NCI-H526 (cell line): Measurements from ENCODE around the gene CA11.
A peak's percentile ranks its signal among the peaks of the same experiment; 100 is the strongest.
"Not testable (repeated sequence)": the region's sequence is repeated elsewhere in the genome, so short reads cannot be mapped to it uniquely, and the experiment has no call there.

Experiments
- DNase-seq, 2 experiments: peaks; one replicate each; lab custom pipeline; 2025; lab: John Stamatoyannopoulos, UW

CA11 gene

DNA sequence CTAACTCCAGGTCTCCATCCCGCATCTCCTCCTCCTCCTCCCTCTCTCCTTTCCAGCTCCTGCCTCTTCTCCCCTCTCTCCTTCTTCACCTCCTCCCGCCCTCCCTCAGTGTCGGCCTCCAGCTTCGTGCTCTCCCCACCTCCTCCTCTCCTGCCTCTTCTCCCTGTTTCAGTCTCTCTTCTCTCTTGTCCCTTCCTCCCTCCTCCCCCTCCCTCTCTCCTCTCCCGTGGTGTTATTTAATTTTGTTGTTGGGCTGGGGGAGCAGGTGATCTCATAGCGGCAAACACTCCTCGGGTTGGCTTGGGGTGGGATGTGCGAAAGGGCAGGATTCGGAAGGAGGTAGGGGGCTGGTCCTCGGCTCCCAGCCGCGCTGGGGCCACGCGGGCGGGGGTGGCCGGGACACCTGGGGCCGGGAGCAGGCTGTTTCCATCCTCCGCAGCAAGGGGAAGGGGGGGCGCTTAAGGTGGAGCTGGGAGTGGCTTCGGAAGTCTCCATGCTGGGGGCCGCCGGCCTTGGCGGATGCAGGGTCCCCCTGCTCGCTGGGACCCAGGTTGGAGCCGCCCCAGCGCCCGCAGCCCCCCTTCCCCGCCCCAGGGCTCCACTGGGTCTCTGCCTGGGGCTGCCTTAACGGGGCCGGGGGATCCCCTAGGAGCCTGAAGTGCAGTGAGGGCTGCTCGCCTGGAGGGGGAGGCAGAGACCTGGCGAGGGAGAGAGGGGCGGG is at the start of gene CA11:
TSS of gene CA11 (minus strand) at position 187 of the 721 bp plus-strand sequence. CDS start 555 bp downstream, outside the sequence.
- peak; percentile 41 to 93 for DNase-seq

DNA sequence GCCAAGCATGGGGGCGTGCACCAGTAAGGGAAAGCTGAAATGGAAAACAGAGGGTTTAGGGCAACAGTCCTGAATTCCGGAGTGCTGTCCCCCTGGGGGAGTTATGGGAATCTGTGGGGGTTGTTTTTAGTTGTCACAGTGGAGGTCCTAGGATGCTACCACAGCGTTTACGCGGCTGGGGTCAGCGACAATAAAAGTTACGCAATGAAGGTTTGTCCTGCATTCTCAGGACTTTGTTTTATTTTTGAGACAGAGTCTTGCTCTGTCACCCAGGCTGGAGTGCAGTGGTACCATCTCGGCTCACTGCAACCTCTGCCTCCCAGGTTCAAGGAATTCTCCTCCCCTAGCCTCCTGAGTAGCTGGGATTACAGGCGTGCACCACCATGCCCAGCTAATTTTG is 47.6 kb upstream of the CA11 start:
- not testable (repeated sequence) for DNase-seq

DNA sequence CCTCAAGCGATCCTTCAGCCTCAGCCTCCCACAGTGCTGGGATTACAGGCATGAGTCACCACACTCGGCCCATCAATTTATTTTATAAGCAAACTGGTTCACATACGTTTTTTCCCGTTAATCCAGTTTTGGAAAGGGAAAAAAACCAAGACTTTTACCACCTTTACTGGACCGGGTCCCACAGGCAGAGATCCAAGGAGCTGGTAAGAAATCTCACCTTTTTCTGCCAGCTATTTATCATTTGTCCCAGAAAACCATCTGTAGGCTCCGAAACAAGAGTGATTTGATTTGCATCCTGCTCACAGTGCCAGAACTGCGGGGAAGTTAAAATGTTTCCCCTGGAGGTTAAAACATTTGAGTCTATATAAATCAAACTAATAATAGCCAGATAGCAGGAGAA is 43.5 kb upstream of the CA11 start:
- no peak for DNase-seq

DNA sequence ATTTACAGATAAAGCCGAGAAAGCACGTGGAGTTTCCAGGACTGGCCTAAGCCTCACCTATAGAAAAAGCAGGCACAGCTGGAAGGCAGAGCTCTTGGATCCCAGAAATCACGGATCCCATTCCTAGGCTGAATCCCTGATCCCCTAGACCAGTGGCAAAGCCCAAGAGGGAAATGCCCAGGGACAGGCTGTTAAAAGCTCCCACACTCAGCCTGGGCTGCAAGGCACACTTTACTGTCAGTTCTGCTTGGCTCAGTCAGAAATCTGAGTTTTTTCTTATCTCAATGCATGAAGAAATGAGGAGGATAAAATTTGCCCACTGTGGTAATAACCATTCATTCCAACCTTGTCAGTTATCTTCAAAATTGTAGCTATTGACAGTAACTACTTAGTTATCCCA is 41.8 kb upstream of the CA11 start:
- DNase-seq: no peak

DNA sequence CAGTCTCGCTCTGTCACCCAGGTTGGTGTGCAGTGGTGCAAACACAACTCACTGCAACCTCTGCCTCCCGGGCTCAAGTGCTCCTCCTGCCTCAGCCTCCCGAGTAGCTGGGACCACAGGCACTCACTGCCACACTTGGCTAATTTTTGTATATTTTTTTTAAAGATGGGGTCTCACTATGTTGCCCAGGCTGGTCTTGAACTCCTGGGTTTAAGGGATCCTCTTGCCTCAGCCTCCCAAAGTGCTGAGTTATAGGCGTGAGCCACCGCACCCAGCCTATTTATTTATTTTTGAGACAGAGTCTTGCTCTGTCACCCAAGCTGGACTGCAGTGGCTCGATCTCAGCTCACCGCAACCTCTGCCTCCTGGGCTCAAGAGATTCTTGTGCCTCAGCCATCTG is 40.6 kb upstream of the CA11 start:
- DNase-seq: not testable (repeated sequence)

GRCh38 chr19:48686088-48686487 is 40.1 kb upstream of the CA11 start:
- DNase-seq: no peak

DNA sequence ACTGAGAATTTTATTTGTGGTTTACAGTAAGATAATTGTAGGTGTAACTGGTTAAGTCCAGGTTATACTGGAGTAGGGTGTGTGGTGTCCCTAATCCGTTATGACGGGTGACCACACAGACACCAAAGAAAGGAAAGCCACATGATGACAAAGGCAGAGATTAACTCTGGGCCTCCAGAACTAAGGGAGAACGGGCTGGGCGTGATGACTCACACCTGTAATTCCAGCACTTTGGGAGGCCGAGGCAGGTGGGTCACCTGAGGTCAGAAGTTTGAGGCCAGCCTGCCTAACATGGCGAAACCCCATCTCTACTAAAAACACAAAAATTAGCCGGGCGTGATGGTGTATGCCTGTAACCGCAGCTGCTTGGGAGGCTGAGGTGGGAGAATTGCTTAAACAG is 39.6 kb upstream of the CA11 start:
- no peak for DNase-seq

- no peak for DNase-seq
These were observed 37.4 kb upstream of the CA11 start for GRCh38 chr19:48683349-48683748.

DNA sequence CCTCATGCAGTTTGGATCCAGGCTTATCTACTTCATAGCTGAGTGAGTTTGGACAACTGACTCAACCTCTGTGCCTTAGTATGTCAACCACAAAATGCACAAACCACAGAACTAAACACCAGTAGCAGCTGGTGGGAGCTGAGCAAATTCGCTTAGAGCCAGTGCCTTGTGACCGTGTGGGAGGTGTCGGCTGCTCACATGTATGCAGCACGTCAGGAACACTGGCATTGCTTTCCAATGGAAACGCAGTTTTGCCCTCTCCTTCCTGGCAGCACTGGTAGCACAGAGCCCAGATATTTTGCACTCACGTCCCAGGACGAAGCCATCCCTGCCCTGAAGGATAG is 35.1 kb upstream of the CA11 start:
- peak in 1 of 2 experiments; percentile 21 for DNase-seq

- no peak for DNase-seq
These were observed 34.6 kb upstream of the CA11 start for GRCh38 chr19:48680436-48681126.

- DNase-seq: not testable (repeated sequence)
These were observed 34.0 kb upstream of the CA11 start for GRCh38 chr19:48680006-48680405.

- no peak for DNase-seq
These were observed 32.2 kb upstream of the CA11 start for GRCh38 chr19:48678201-48678600.

DNA sequence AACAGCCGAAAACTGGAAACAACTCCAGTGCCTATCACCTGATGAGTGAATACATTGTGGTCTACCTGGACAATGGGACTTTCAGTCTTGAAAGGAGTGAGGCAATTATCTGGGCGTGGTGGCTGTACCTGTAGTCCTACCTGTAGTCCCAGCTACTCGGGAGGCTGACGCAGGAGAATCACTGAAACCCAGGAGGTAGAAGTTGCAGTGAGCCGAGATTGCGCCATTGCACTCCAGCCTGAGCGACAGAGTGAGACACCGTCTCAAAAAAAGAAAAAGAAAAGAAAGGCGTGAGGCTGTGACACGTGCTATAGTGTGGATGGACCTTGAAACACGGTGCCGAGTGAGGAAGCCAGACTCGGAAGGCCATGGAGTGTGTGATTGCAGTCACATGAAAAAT is 30.9 kb upstream of the CA11 start:
- DNase-seq: no peak

- DNase-seq: no peak
These were observed 30.5 kb upstream of the CA11 start for GRCh38 chr19:48676487-48676886.

GRCh38 chr19:48674921-48675824 is 29.2 kb upstream of the CA11 start:
- peak; percentile 84 to 92 for DNase-seq

- DNase-seq: no peak
These were observed 28.3 kb upstream of the CA11 start for GRCh38 chr19:48674216-48674809.

GRCh38 chr19:48673436-48674100 is 27.6 kb upstream of the CA11 start:
- DNase-seq: no peak

GRCh38 chr19:48672994-48673393 is 27.0 kb upstream of the CA11 start, which contains the start of gene NTN5:
Gene NTN5, minus strand, starts transcription at chr19:48673017. Its CDS starts 2,031 bp downstream, at chr19:48670986.
- no peak for DNase-seq

DNA sequence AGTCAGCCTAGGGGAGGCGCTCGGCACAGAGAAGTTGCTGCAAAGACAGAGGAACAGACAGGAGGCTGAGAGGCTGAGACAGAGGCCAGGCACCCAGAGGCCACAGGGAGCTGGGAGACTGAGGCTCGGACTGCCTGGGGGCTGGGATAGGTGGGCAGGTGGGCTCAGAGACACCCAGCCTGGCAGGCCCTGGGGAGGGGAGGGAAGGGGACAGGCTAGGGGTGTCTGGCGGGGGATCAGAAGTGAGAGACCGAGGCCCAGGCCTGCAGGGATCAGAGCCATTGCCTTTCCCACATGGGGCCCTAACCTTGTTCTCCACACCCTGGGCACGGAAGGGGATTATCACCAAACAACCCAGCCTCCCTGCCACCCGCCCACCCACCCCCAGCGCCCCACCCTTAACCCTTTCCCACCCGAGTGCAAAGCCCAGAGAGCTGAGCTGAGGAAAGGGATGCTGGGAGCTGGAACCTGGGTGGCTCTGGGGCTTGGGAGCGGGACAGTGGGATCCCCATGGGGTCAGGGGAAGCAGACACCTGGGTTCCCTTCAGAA is 25.5 kb upstream of the CA11 start:
- no peak for DNase-seq

DNA sequence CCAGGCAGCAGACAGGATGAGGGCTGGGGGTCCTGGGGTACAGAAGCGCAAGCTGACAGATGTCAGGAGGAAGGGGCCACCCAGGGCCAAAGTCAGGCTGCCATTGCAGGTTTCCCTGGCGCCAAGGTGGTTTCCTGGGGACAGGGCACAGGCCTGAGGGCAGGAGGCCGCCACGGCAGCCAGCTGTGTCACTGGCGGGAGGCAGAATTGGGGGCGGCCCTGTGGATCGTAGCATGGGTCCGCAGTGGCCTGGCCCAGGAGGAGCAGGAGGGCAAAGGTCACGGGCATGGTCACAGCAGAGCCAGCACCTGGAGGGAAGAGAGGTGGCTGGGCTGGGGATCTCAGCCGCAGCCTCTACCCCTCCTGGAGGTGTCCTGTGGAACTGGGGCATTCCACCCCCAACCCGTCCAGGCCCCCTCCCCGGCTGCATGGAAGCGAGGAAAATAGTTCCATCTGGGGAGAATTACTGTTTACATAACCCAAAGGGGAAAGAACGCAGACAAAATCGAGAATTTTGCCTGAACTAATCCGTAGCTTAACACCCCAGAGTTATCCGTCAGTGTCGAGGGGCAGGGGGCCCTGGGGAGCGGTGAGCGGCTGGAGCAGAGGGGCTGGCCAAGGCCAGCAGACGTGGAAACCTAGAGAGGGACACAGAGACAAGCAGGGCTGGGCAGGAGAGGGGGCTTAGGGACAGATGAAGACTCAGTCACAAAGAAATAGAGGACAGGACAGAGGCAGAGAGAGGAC is 24.9 kb upstream of the CA11 start:
- DNase-seq: no peak
